ENCODE results near the gene CST4.
"Not testable (repeated sequence)": the region's sequence is repeated elsewhere in the genome, so short reads cannot be mapped to it uniquely, and the experiment has no call there.

Gene CST4

DNA sequence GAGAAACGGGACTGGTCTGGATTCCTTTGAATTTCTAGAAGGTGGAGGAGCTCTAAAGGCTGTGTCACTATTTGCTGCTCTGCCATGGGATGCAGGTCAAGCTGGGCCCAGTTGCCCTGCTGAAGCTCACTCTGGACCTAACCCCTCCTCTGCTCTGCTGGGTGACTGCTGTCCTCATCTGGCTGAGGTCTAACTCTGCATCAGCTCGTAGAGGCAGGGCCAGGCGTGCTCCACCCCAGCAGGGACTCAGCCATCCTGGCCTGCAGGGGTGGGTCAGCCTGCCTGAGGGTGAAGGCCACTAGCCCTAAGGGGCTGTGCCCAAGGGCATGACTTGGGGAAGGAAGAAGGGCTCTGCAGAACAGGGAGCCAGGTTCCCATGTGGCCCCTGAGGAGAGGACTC is 852 bp downstream of the CST4 start:
- DNase-seq (ENCODE audit: low read depth), result no peak

DNA sequence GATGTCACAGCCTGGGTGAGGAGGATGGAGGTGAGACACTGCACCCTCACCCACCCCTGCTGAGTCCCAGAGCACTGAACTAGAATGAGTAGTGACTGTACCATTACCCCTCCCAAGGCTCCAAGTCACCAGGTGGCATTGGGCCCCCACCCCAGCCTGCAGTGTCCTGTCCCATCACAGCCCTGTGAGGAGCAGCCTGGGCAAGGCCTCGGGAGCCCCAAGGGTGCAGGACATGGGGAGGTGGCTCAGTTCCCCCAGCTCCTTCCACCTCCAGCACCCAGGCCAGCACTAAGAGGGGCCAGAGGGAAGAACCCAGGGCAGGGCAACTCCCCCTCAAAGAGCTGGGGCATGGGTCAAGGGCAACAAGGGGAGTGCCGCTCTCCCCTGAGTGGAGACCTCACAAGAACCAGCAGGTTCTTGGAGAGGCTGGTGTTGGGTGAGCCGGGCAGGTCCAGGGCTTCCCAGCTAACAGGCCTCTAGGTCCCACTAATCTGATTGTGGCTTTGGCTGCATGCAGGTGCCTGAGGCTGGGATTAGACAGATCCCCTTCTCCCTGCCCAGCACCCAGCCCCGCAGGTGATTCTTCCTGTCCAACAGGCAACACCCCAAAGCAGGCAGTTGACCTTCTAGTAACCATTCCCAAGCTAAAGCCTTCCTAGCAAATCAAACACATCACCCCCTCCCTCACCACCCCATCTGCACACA is 2.6 kb downstream of the CST4 start:
- no peak for DNase-seq (ENCODE audit: low read depth)

DNA sequence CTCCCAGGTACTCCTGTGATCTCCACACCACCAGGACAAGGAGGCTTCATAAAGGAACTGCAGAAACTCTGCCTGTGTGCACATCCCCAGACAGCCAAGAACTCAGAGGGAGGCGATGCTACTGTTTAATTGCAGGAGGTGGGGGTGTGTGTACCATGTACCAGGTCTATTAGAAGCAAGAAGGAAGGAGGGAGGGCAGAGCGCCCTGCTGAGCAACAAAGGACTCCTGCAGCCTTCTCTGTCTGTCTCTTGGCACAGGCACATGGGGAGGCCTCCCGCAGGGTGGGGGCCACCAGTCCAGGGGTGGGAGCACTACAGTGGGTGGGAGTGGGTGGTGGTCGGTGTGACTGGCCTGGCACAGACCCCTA is 3.3 kb downstream of the CST4 start:
- not testable (repeated sequence) for DNase-seq (ENCODE audit: low read depth)

DNA sequence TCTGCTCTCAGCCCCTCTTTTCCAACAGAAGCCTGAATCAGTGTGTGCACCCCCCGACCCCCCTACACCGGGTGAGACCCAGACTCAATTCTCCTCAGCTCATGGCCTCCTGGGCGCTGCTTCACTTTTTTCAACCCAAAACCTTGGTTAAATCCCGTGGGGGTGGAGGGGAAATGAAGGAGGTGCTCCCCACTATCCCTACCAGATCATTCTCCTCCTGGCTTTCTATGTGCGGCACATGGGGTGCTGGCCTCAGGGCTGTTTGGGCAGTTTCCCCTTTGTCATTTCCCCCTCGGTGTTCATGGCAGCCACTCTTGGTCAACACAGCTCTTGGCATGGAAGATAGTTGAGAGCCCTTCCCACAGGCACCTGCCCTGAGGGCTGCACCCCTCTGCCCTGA is 4.6 kb downstream of the CST4 start:
- DNase-seq (ENCODE audit: low read depth), result no peak

DNA sequence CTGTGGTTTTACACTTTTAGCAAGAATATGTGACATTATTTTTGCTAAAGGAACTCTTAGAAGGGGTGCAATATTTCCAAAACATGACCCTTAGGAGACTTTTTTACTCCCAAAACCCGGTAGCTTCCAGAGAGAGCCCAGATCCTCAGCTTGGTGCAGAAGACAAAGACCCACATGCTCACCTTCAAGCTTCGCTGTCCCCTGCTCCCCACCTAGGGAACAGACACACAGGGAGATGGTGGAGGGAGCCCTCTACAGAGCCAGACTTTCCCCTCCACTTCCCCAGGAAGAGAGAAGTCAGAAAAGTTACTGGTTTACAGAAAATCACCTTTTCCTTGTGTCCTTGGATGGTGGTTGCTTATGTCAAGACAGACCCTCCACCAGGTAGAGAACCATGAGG is 5.0 kb downstream of the CST4 start:
- DNase-seq (ENCODE audit: low read depth), result no peak

DNA sequence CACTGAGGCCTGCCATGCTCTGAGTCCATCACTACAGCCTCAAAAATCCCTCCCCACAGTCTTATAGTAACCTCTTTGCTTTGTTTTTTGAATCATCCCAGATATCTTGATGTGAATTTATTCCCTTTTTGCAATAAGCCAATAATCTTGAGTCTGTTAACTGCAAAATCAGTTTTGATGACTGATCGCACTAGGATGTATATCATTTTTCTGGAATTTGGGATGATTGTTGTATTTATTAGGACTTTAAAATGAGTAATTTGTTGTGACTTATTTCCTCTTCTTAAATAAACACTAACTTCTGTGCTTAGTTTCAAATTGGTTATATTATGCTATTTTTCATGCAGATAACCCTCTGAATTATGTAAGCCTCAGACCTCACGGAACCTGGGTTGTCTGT is 5.6 kb downstream of the CST4 start:
- DNase-seq (ENCODE audit: low read depth), result peak; percentile 64

DNA sequence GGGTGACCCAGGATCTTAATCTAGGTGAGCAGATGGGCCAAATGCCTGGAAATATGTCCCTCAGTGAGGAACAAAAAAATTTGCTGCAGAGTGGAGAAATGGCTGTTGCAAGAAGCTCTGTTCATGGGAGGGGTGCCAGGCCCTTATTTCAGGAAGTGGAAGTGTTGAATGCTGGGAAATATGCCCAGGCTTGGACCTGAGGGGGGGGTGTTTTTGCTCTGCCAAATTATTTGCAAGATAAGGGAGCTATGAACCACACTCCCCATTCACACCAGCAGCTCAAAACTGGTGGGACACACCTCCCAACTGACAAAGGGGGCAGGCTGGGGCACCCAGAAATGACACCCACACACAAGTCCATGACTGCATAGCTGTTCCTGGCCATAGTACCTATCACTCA is 8.7 kb downstream of the CST4 start:
- DNase-seq (ENCODE audit: low read depth), result no peak

DNA sequence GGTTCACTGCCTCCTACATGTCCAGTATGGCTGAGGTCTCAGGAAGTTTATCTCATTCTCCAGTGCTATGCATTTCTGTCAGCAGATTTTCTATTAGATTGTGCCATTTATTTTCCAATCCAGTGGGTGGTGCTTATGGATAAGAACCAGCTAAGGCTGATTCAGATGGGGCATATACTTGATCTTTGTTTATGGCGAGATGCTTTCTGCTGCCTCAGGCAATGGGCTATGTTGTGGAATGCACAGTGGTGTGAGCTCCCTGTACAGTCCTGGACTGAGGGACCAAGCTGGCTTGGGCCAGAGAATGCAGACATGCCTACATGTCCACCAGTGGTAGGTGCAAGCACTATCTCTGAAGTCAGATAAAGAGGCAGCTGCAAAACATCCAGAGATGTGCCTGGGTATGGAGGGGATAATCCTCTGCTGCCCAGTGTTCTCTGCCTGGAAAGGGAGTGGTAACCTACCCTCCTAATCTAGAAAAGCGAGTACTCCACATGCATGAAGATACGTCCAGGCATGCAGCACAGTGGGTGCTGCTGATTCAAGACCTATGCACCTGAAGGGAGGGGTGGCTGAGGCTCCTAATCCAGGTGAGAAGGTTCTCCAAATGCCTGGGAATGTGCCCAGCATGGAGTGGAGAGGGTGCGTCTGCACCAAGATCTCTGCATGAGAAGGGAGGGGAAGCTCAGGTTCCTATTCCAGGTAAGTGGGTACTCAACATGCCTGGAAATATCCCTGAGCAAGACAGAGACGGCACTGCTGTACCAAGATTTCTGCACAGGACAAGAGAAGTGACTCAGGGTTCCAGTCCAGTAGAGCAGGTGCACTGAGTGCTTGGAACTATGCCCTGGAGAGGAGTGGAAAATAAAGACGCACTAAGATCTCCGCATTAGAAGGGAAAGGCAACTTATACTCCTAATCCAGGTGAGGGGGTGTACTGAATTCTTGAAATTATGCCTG is 9.4 kb downstream of the CST4 start:
- no peak for DNase-seq (ENCODE audit: low read depth)

DNA sequence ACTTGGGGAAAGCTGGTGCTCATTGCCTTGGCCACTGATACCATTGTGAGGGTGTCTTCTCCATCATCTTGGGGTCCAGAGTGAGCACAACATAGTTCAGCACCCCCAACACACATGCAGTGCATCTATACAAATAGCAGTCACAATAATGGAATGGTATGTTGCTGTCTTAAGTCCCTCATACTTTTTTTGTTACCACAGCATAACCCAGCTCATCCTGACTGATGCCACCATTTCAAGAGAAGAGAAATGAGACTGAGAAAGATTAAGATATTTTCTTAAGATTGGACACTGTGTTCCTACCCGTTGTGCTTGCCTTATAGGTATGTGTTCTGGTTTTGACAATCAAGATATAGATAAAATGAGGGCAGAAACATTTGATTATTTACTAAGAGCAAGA is 15.6 kb downstream of the CST4 start:
- no peak for DNase-seq (ENCODE audit: low read depth)

DNA sequence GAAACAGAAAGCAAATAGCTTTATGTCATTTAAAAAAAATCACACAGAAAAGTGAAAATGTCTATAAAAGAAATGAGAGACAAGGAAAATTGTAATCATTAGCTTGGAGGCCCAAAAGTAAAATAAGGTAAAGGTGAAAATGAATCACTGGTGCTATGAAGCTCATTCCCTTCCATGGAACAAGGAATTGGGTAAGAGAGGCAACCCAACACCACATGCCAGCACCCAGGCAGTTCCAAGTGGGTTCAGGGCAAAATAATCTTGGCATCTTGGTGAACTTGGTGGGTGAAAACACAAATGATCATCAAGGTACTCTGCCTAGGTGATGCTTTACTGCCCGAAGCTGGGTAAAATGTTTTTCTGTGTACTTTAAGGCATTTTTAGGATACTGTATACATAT is 16.7 kb downstream of the CST4 start:
- no peak for DNase-seq (ENCODE audit: low read depth)

DNA sequence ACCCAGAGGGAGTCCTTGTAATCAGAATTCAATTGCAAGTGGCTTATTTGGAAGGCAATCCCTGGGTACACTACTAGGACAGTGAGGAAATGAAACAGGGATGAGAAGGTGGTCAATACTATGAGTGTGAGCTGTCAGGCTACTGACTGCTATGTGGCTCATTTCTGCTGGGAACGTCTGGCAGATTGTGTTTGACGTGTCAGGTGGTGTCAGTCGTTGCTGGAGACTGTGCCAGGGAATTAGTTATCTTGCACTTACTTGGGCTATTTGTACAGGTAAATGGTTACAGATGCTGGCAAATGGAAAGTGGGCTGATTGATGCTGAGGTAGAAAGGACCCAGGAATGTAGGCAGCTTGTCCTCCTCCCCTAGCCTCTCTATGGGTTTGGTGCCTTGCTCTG is 17.4 kb downstream of the CST4 start:
- DNase-seq (ENCODE audit: low read depth), result no peak

DNA sequence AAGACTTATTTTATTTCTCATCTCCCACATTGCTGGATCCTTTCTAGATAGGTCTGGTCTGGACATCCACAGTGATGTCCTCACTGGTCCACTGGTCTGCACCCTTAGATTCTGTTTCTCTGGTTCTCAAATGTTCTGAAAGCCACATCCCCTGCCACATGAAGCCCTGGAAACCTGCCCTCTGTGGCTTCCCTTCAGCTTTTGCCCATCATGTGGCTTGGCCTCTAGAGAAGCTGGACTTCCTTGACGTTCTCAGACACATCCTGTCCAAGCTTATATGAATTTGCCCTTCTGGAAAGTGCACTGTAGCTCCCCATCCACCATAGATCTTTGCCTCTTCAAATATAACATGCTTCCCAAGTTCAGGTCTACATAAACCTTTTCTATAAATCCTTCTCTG is 18.5 kb downstream of the CST4 start:
- DNase-seq (ENCODE audit: low read depth), result no peak

DNA sequence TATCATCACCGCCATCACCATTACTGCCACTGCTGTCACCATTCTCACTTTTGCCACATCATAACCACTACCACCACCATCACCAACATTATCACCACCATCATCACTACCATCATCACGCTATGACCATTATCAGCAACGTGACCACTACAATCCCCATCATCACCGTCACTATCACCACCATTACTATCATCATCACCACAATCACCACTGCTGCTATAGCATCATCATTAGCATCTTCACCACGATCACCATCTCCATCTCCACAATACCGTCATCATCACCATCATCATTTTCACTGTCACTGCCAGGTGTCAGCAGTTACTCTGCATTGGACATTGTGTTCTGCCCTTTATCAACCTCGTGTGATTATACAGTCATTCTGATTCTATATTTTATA is 19.0 kb downstream of the CST4 start:
- no peak for DNase-seq (ENCODE audit: low read depth)

DNA sequence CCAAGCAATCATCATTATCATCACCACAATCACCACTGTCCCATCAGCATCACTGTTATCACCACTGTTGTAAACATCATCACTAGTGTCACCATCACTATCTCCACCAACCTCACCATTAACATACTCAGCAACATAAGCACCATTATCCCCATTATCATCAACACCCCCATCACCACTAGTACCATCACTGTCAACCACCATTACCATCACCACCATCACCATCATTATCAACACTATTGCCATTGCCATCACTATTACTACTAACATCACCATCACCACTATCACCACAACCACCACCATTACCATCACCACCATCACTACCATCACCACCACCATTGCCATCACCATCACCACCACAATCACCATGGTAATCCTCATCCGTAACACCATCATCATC is 19.5 kb downstream of the CST4 start:
- no peak for DNase-seq (ENCODE audit: low read depth)

DNA sequence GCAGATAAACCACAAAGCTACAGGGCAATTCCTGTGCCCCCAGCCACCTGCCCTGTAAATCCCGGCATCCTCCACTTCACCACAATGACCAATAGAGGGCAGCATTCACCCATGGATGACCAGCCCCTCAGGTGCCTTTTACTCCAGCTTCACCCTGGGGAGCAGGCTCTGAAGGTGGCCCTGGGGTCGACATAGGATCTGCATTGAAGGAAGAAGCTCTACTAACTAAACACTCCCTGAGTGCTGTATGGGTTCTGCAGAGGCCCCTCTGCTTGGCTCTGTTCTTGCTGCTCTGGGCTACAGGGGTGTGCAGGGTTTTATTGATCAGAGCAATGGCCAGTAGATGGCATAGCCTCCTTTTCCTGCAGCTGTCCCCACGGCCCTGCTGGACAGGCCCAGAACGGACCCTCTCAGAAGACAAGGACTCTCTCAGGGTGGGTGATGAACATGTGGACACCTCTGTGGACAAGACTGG is 20.3 kb downstream of the CST4 start:
- peak; percentile 68 for DNase-seq (ENCODE audit: low read depth)

DNA sequence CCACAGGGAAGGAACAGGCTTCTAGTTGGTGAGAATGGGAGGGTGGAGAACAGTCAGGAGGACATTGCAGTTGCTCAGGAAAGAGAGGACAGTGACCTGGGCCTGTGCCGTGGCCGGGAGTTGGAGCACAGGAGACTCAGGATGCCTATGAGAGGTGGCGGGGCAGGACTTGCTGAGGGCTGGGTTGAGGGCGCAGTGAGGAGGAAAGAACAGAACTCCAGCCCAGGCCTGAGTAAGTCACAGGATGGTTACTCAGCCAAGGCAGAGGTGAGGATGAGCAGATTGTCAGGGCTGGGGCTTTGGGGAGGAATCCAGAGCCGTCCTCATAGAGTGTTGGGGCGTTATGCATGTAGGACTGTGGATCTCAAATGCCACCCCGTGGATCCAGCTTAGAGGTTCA is 21.2 kb downstream of the CST4 start:
- no peak for DNase-seq (ENCODE audit: low read depth)

DNA sequence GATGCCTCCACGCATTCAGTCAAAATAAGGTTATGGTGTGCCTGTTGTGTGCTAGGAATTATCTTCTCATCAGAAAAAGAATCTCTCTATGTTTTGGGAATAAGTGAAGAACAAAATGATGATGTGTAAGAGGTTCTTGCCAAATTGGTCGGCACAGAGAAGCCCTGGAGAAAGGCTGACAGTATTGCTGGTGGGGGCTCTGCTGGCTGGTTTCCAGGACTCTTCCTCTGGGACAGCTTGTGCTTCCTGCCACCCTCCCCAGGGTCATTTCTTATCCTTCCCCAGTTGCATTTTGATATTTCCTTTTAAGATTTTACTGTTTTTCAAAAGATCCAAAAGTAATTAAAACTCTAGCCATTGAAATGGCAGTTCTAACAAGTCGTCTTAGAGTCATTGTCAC is 22.1 kb downstream of the CST4 start:
- no peak for DNase-seq (ENCODE audit: low read depth)

DNA sequence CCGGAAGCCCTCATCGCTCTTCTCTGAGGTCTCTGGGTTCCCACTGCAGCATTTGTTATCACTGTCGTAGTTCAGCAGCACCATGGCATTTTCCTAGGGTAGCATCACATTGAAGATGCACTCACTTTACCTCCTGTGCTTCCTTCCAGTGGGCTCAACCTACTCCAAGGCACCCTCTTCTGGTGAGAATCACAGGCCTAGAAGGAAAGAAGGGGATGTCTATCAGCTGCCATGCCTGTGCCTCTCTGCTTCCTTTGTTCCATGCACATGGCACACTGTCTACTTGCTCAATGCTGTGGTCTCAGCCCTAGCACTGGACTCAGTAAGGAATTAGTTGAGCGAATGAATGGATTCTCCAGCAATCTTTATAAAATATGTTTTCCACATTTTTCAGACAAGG is 22.6 kb downstream of the CST4 start:
- peak; percentile 36 for DNase-seq (ENCODE audit: low read depth)

DNA sequence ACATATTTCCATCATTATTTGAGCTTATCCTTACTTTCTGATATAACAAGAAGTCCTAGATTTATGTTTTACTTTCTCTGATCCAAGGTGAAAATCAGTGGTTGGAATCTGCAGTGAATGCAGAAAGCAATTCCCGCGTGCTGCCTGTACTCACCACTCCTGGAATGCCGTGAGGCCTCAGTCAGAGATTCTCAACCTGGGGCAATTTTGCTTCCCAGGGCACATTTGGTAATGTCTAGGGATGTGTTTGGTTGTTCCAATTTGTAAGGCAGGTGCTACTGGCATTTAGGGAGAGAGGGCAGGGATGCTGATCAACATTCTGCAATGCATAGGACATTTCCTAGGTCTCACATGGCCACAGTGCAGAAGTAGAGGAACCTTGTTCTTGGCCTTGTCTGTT is 23.9 kb downstream of the CST4 start:
- no peak for DNase-seq (ENCODE audit: low read depth)

DNA sequence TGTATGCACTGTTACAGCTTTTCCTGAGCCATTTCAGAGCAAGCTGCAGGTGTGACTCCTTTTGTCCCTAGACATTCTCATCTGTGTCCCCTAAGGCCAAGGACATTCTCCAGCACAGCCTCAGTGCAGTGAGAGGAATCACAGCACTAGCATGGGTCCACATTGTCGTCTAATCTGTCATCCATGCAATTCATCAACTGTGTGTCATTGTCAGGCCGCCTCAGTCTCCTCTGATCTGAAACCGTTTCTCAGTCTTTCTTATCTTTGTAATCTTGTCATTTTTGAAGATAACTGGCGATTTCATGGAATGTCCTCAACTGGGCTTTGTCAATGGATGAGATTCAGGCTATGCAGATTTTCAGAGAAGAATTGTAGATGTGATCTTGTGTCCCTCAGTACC is 24.8 kb downstream of the CST4 start:
- DNase-seq (ENCODE audit: low read depth), result not testable (repeated sequence)

DNA sequence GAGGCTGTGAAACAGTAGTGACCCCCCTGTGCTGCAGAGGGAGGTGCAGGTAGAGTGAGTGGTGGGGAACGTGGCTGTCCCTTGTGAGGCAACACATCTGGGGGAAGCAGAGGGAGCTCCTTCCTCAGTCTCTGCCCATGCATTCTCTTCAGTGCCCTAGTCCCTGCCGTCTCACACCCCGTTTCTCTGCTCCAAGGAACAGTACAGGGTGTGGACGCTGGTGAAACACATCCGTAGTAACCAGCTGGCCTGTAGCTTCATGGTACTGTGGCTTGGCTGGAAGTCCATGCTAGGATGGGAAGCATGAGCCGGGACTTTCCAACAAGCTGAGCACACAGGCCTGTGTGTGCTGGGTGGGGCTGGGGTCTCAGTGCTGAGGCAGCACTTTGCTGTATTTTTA is 25.7 kb downstream of the CST4 start:
- no peak for DNase-seq (ENCODE audit: low read depth)

DNA sequence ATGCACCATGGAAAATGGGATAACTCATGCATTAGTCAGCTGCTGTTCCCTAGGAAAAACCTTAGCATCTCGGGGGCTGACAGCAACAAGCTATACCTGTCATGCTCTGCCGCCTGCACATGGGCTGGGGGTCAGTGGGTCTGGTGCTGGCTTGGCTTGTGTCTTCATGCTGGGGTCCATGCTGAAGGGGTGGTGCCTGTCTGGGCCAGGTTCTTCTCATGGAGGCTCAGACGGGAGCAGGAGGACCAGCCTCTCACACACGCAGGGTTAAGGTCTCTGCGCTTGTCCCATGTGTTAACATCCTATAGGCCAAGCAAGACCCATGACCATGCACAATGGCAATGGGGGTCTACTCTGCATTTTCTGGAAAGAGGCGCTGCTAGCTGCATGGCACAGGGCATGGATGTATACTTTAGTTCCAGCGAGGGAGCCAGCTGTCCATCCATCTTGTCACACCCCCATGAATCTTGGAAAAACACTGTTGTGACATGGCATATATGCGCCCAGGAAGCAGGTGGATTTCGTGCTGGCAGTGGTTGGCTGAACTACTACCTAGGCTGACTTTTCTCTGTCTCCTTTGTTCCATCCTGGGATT is 26.5 kb downstream of the CST4 start:
- DNase-seq (ENCODE audit: low read depth), result no peak

DNA sequence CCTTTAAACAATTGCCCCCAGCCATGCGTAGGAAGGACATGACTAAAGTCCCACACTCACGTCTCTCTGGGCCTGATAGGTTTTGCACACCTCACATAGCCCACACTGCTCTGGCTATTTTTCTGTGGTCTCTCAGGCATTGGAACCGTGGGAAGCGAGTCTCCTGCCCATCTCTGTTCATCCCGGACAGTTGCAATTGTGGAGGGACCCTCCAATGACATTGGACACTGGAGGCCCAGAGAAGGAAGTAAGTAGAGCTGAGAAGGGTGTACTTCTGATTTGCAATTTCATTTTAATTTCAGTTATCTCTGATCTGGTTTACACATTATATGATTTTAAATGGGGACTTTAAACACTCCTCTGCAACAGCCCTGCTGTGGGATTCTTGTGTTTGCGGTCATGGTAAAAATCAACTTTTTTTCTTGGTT is 27.8 kb downstream of the CST4 start:
- no peak for DNase-seq (ENCODE audit: low read depth)
